ENCODE data around the gene PGAP6. TPM values are rescaled to one million over a fixed set of nuclear protein-coding genes. Genes with fewer than 3 reads are reported as not detected.

Gene PGAP6
- total RNA-seq, 2 donors from 2014 or later = 104 to 115 TPM

DNA sequence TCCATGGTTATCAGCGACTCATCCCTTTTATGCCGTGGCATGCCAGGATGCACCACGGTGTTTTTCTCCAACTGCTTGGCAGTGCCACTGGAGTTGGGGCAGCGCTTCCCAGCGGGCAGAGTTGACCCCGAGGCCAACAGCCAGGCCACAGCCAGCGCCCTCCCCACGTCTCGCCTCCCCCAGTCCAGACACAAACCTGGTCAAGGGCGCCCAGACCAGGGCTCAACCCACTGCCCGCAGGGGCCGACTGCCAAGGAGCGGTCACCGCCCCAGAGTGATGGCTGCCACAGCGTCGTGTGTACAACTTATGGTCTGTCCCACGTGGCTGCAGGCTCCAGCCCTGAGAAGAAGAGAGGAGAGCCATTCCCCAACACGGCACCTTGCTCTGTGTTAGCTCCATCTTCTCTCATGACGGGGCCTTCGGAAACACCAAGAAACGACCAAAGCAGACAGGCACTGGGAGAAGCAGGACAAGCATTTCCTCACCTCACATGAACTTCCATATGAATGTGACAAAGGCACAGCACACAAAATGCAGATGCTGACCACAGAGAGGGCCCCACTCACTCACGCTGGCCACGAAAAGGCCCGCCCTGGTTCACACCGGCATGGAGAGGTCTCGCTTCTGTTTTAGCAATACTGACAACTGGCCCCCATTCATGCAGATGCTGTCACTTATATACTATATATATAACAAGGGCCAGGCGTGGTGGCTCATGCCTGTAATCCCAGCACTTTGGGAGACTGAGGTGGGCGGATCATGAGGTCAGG, 56.2 kb downstream of the PGAP6 start:
- no peak for DNase-seq
- Histone ChIP-seq H3K27ac (ENCODE audit: low read depth, low read length) (no peak overlapping the region), H3K4me3 (ENCODE audit: low read length) (no peak overlapping the region), H3K9ac (ENCODE audit: extremely low read depth, low read length, poor library complexity, severe bottlenecking) (no peak overlapping the region), H3K36me3 (ENCODE audit: control insufficient read depth, insufficient read depth, low read length) (peaks cover 5% of the 10 kb centered on the region), H3K9me3 (ENCODE audit: control insufficient read depth, low read length) (no peaks in the 10 kb centered on the region), H3K27me3 (ENCODE audit: control insufficient read depth, insufficient read depth, low read length, poor library complexity, severe bottlenecking) (no peaks in the 10 kb centered on the region), H3K4me1 (ENCODE audit: control insufficient read depth, insufficient read depth, low read length) (no peaks in the 10 kb centered on the region)
- 94 to 97% methylated on average over 22 to 28 of the region's 28 CpGs for WGBS, 2 experiments (ENCODE audit: insufficient coverage in 1 of 2, insufficient read length in 1 of 2)
- Mint-ChIP-seq H3K4me3 (no peak overlapping the region), H3K36me3 (ENCODE audit: low read depth) (peaks cover 7% of the 10 kb centered on the region), H3K4me1 (peaks cover 16% of the 10 kb centered on the region), H3K27ac (peak overlapping the region; percentile 52), H3K27me3 (ENCODE audit: insufficient read depth) (no peaks in the 10 kb centered on the region), H3K9me3 (no peaks in the 10 kb centered on the region)
- TF ChIP-seq, protein P1, sequence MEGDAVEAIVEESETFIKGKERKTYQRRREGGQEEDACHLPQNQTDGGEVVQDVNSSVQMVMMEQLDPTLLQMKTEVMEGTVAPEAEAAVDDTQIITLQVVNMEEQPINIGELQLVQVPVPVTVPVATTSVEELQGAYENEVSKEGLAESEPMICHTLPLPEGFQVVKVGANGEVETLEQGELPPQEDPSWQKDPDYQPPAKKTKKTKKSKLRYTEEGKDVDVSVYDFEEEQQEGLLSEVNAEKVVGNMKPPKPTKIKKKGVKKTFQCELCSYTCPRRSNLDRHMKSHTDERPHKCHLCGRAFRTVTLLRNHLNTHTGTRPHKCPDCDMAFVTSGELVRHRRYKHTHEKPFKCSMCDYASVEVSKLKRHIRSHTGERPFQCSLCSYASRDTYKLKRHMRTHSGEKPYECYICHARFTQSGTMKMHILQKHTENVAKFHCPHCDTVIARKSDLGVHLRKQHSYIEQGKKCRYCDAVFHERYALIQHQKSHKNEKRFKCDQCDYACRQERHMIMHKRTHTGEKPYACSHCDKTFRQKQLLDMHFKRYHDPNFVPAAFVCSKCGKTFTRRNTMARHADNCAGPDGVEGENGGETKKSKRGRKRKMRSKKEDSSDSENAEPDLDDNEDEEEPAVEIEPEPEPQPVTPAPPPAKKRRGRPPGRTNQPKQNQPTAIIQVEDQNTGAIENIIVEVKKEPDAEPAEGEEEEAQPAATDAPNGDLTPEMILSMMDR (conservative IDR thresholded peaks at IDR 0.05) = no peak

DNA sequence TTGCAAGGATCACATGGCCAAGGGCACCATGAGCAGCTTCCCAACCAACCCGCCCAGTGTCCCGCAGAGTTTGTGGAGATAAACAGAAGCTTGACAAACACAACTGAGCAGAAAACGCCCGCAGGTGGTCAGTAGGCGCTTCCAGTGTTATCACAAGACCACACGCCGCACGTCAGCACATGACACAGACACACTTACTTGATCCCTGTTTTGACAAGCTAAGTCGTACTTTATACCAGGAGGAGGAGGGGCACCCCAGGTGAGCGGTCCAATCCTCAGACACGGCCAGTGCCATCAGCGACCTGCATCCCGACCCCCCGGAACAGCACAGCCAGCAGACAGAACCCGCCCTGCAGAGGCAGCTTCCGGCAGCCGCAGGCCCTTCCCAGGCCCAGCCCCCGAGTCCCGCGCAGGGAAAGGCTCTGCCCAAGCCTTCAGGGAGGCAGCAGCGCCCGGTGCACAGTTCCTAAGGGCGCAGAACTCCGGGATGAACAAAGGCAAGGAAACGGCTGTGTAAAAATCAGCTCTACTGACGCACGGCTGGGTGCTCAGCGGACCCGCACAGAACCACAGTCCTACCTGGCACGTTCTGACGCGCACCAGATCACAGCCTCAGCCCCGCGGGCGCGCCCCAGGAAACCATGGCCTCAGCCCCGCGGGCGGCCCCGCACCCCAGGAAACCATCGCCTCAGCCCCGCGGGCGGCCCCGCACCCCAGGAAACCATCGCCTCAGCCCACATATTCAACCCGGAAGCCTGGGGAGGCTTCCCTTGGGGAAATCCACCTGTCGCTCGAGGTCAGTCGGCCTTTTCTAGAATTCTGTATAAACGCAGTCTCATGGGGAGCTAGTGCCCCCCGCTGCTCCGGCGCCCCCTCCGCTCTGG, 57.1 kb downstream of the PGAP6 start:
- Mint-ChIP-seq H3K4me3 (no peak overlapping the region), H3K27me3 (ENCODE audit: insufficient read depth) (no peaks in the 10 kb centered on the region), H3K9me3 (no peaks in the 10 kb centered on the region), H3K4me1 (peaks cover 16% of the 10 kb centered on the region), H3K36me3 (ENCODE audit: low read depth) (peaks cover 9% of the 10 kb centered on the region), H3K27ac (peak overlapping the region; percentile 69)
- no peak overlapping the region for H3K9ac ChIP-seq (ENCODE audit: extremely low read depth, low read length, poor library complexity, severe bottlenecking)
- no peaks in the 10 kb centered on the region for H3K9me3 ChIP-seq (ENCODE audit: control insufficient read depth, low read length)
- no peak for DNase-seq
- TF ChIP-seq, protein P1 (conservative IDR thresholded peaks at IDR 0.05) = no peak
- H3K27ac ChIP-seq (ENCODE audit: low read depth, low read length) = no peak overlapping the region
- 90 to 92% methylated on average over 38 to 55 of the region's 55 CpGs for WGBS, 2 experiments (ENCODE audit: insufficient coverage in 1 of 2, insufficient read length in 1 of 2)
- H3K4me3 ChIP-seq (ENCODE audit: low read length) = no peak overlapping the region
- H3K27me3 ChIP-seq (ENCODE audit: control insufficient read depth, insufficient read depth, low read length, poor library complexity, severe bottlenecking) = no peaks in the 10 kb centered on the region
- H3K4me1 ChIP-seq (ENCODE audit: control insufficient read depth, insufficient read depth, low read length) = no peaks in the 10 kb centered on the region
- peaks cover 7% of the 10 kb centered on the region for H3K36me3 ChIP-seq (ENCODE audit: control insufficient read depth, insufficient read depth, low read length)

DNA sequence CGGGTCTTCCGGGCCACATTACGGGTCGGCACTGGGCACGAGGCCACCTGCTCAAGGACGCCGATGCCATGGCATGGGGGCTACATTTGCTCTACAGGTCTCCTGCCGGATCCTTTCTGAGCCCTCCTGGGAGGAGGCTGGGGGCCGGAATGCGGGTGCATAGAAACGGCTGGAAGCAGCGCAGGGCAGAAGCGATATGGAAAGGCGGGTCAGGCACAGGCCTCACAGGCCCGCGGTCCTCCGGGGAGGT, 57.7 kb downstream of the PGAP6 start:
- no peak overlapping the region for H3K4me3 Mint-ChIP-seq
- H3K27ac Mint-ChIP-seq = peak overlapping the region; percentile 69
- peaks cover 17% of the 10 kb centered on the region for H3K4me1 Mint-ChIP-seq

More for the DNA sequence above, 57.7 kb downstream of the PGAP6 start:
- H3K9ac ChIP-seq (ENCODE audit: extremely low read depth, low read length, poor library complexity, severe bottlenecking) = no peak overlapping the region
- no peak overlapping the region for H3K4me3 ChIP-seq (ENCODE audit: low read length)
- no peak for DNase-seq
- peaks cover 13% of the 10 kb centered on the region for H3K36me3 ChIP-seq (ENCODE audit: control insufficient read depth, insufficient read depth, low read length)
- H3K27me3 ChIP-seq (ENCODE audit: control insufficient read depth, insufficient read depth, low read length, poor library complexity, severe bottlenecking) = no peaks in the 10 kb centered on the region
- Mint-ChIP-seq H3K36me3 (ENCODE audit: low read depth) (peaks cover 12% of the 10 kb centered on the region), H3K27me3 (ENCODE audit: insufficient read depth) (no peaks in the 10 kb centered on the region), H3K9me3 (no peaks in the 10 kb centered on the region)
- H3K27ac ChIP-seq (ENCODE audit: low read depth, low read length) = no peak overlapping the region
- TF ChIP-seq, protein P1 (conservative IDR thresholded peaks at IDR 0.05) = peak; percentile 0
- H3K4me1 ChIP-seq (ENCODE audit: control insufficient read depth, insufficient read depth, low read length) = no peaks in the 10 kb centered on the region
- H3K9me3 ChIP-seq (ENCODE audit: control insufficient read depth, low read length) = no peaks in the 10 kb centered on the region
- WGBS, 2 experiments (ENCODE audit: insufficient coverage in 1 of 2, insufficient read length in 1 of 2) = 89 to 92% methylated on average over 12 to 17 of the region's 17 CpGs

Data from endodermal cell (in vitro differentiated cells).